ENCODE data around the gene TTLL8.

Gene TTLL8

DNA sequence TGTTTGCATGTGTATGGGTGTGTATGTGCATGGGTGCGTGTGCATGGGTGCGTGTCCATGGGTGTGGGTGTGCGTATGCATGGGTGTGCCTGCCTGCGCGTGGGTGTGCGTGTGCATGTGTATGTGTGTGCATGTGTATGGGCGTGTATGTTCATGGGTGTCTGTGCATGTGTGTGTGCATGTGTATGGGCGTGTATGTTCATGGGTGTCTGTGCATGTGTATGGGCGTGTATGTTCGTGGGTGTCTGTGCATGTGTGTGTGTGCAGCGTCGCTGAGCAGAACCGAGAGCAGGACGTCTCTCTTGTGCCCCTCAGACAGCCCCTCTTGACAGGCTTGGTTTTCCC lies 59.4 kb downstream of the TTLL8 start:
- Histone ChIP-seq H2BK120ac (ENCODE audit: low read depth, low read length) (no peak overlapping the region), H4K5ac (ENCODE audit: low read length) (no peak overlapping the region), H3K4me2 (ENCODE audit: low read length) (no peak overlapping the region), H3K18ac (ENCODE audit: low read length) (no peak overlapping the region), H3K79me2 (ENCODE audit: control insufficient read depth, insufficient read depth, low read length) (no peaks in the 10 kb centered on the region), H3K4me3 (ENCODE audit: low read length) (no peak overlapping the region), H4K8ac (ENCODE audit: low read depth, low read length) (no peak overlapping the region), H3K4ac (ENCODE audit: low read depth, low read length) (no peak overlapping the region), H3K56ac (ENCODE audit: low read length) (no peak overlapping the region), H2AK5ac (ENCODE audit: low read length) (no peak overlapping the region), H2BK15ac (replicated peaks; ENCODE audit: low read depth) (no peak overlapping the region), H3K4me1 (ENCODE audit: control insufficient read depth, low read depth, low read length) (no peaks in the 10 kb centered on the region), H3K79me1 (ENCODE audit: low read length) (no peaks in the 10 kb centered on the region), H3K27me3 (ENCODE audit: insufficient read depth, low read length, poor library complexity) (peaks cover 2% of the 10 kb centered on the region), H3K9ac (ENCODE audit: low read length) (no peak overlapping the region), H3K27ac (ENCODE audit: low read depth, low read length) (no peak overlapping the region), H3K23ac (ENCODE audit: low read length) (no peak overlapping the region), H3K36me3 (ENCODE audit: control insufficient read depth, insufficient read depth, low read length) (no peaks in the 10 kb centered on the region), H2BK5ac (ENCODE audit: low read length) (no peak overlapping the region)
- no CpG with 5 or more reads among the region's 14 CpGs for WGBS (ENCODE audit: extremely low coverage, insufficient coverage, low lambda C conversion rate)
- DNase-seq = no peak

DNA sequence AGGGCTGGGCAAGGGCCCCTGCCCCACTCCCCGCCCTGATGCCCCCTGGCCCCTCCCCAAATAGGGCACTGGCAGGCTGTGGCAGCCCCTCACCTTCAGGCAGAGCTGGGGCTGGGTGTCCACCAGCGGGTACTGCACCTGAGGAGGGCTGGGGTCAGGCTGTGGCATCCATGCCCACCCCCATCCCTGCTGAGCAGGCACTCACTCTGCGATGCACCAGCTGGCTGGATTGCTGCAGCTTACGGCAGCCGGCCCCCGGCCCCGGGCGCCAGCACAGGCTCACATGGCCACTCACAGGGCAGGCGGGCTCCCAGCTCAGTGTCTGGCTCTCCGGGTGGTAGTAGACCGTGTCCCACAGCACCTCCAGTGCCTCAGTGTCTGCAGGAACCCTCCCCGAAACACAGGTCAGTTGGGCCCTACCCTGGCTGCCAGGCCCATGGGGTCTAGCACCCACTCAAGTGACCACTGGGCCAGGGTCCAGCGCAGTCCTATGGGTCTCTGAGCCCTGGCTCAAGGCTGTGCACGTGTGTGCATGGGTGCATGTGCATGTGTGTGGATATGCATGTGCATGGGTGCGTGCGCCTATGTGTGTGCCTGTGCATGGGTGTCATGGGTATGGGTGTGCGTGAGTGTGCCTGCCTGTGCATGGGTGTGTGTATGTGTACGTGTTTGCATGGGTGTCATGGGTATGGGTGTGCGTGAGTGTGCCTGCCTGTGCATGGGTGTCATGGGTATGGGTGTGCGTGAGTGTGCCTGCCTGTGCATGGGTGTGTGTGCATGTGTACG lies 60.0 kb downstream of the TTLL8 start:
- Histone ChIP-seq H3K4me3 (ENCODE audit: low read length) (no peak overlapping the region), H2BK5ac (ENCODE audit: low read length) (no peak overlapping the region), H3K79me1 (ENCODE audit: low read length) (no peaks in the 10 kb centered on the region), H2BK15ac (replicated peaks; ENCODE audit: low read depth) (no peak overlapping the region), H3K27me3 (ENCODE audit: insufficient read depth, low read length, poor library complexity) (peaks cover 2% of the 10 kb centered on the region), H2BK120ac (ENCODE audit: low read depth, low read length) (no peak overlapping the region), H3K18ac (ENCODE audit: low read length) (no peak overlapping the region), H3K9ac (ENCODE audit: low read length) (no peak overlapping the region), H3K27ac (ENCODE audit: low read depth, low read length) (no peak overlapping the region), H3K23ac (ENCODE audit: low read length) (no peak overlapping the region), H4K5ac (ENCODE audit: low read length) (no peak overlapping the region), H3K79me2 (ENCODE audit: control insufficient read depth, insufficient read depth, low read length) (no peaks in the 10 kb centered on the region), H3K4ac (ENCODE audit: low read depth, low read length) (no peak overlapping the region), H3K4me1 (ENCODE audit: control insufficient read depth, low read depth, low read length) (no peaks in the 10 kb centered on the region), H2AK5ac (ENCODE audit: low read length) (no peak overlapping the region), H3K4me2 (ENCODE audit: low read length) (no peak overlapping the region), H3K36me3 (ENCODE audit: control insufficient read depth, insufficient read depth, low read length) (no peaks in the 10 kb centered on the region), H4K8ac (ENCODE audit: low read depth, low read length) (no peak overlapping the region), H3K56ac (ENCODE audit: low read length) (no peak overlapping the region)
- WGBS (ENCODE audit: extremely low coverage, insufficient coverage, low lambda C conversion rate) = no CpG with 5 or more reads among the region's 21 CpGs
- no peak for DNase-seq

DNA sequence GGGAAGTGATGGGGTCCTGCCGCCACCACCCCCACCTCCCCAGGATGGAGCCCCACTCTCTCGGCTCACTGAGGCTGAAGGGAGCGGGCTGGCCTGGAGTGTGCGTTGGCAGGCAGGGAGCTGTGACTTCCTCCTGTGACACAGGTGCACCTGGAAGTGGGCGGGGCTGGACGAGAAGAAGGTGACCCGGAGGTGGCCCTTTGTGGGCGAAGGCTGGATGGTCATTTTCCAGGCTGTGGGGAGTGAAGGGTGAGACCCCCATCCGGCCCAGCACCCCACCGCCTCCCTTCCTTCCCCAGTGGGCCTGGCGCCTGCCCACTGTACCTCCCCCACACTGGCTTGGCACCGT lies 60.9 kb downstream of the TTLL8 start:
- no peak overlapping the region for H3K4ac ChIP-seq (ENCODE audit: low read depth, low read length)
- no peak overlapping the region for H2BK5ac ChIP-seq (ENCODE audit: low read length)
- no peak overlapping the region for H3K23ac ChIP-seq (ENCODE audit: low read length)
- H3K79me2 ChIP-seq (ENCODE audit: control insufficient read depth, insufficient read depth, low read length) = no peaks in the 10 kb centered on the region
- H3K4me1 ChIP-seq (ENCODE audit: control insufficient read depth, low read depth, low read length) = no peaks in the 10 kb centered on the region
- no peak overlapping the region for H3K4me3 ChIP-seq (ENCODE audit: low read length)
- H3K36me3 ChIP-seq (ENCODE audit: control insufficient read depth, insufficient read depth, low read length) = no peaks in the 10 kb centered on the region
- no peaks in the 10 kb centered on the region for H3K79me1 ChIP-seq (ENCODE audit: low read length)
- peaks cover 2% of the 10 kb centered on the region for H3K27me3 ChIP-seq (ENCODE audit: insufficient read depth, low read length, poor library complexity)
- WGBS (ENCODE audit: extremely low coverage, insufficient coverage, low lambda C conversion rate) = no CpG with 5 or more reads among the region's 12 CpGs
- no peak overlapping the region for H3K27ac ChIP-seq (ENCODE audit: low read depth, low read length)
- H4K5ac ChIP-seq (ENCODE audit: low read length) = no peak overlapping the region
- DNase-seq = no peak
- no peak overlapping the region for H3K18ac ChIP-seq (ENCODE audit: low read length)
- no peak overlapping the region for H2BK120ac ChIP-seq (ENCODE audit: low read depth, low read length)
- H2BK15ac ChIP-seq (replicated peaks; ENCODE audit: low read depth) = no peak overlapping the region
- H4K8ac ChIP-seq (ENCODE audit: low read depth, low read length) = no peak overlapping the region
- no peak overlapping the region for H3K56ac ChIP-seq (ENCODE audit: low read length)
- H3K4me2 ChIP-seq (ENCODE audit: low read length) = no peak overlapping the region
- no peak overlapping the region for H2AK5ac ChIP-seq (ENCODE audit: low read length)
- no peak overlapping the region for H3K9ac ChIP-seq (ENCODE audit: low read length)

DNA sequence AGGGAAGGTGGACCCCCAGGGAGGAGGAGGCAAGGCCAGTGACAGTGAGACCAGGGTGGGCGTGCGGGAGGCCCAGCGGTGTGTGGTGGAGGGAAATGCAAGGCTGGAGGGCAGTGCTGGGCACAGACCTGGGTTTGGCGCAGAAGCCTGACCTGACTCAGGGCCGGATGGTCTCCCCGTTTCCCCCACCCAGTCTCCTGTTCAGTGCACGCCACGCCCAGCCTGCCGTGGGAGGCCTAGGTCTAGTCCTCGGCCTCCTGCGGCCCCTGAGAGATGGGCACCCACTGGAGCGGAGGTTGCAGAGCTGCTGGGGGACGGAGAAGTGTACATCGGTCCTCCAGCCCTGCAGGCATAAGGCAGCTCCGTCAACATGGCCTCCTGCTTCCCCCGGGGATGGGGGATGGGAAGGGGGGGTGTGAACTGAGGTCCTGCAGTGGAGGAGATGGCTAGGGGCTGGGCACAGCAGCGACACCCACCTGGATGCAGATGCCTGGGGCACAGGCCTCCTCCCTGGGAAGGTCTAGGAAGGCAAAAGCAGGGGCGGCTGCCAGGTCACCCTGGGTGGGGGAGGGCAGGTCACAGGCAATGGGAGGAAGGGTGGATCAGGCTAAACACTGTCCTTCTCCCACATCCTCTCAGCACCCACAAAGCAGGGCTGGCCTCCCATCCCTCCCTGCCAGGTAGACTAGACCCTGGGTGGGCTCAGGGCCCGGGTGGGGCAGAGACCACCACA lies 61.4 kb downstream of the TTLL8 start:
- Histone ChIP-seq H2BK15ac (replicated peaks; ENCODE audit: low read depth) (no peak overlapping the region), H3K4ac (ENCODE audit: low read depth, low read length) (no peak overlapping the region)

DNA sequence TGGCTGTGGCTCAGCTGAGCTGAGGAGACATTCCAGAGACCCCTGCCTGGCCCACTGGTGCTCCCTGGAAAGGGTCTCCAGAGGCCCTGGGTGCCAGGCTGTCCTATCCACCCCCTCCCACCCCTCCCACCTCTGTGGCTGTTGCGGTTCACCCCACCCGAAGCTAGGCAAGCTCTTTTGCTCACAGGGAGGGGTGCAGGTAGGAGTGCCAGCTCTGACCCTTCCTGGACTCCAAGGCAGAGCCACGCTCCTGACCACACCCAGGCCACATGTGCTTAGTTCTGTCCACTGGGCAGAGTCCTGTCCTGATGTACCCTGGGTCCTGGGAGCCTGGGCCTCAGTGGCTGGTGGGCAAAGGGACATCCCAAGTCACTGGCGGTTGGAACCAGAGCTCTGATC lies 62.0 kb downstream of the TTLL8 start:
- Histone ChIP-seq H2AK5ac (ENCODE audit: low read length) (no peak overlapping the region), H3K4me2 (ENCODE audit: low read length) (no peak overlapping the region), H3K4me1 (ENCODE audit: control insufficient read depth, low read depth, low read length) (no peaks in the 10 kb centered on the region), H3K79me2 (ENCODE audit: control insufficient read depth, insufficient read depth, low read length) (no peaks in the 10 kb centered on the region), H3K27me3 (ENCODE audit: insufficient read depth, low read length, poor library complexity) (peaks cover 2% of the 10 kb centered on the region), H2BK5ac (ENCODE audit: low read length) (no peak overlapping the region), H3K27ac (ENCODE audit: low read depth, low read length) (no peak overlapping the region), H2BK15ac (replicated peaks; ENCODE audit: low read depth) (no peak overlapping the region), H3K79me1 (ENCODE audit: low read length) (no peaks in the 10 kb centered on the region), H4K5ac (ENCODE audit: low read length) (no peak overlapping the region), H3K18ac (ENCODE audit: low read length) (no peak overlapping the region), H2BK120ac (ENCODE audit: low read depth, low read length) (no peak overlapping the region), H3K56ac (ENCODE audit: low read length) (no peak overlapping the region), H3K9ac (ENCODE audit: low read length) (no peak overlapping the region), H3K4me3 (ENCODE audit: low read length) (no peak overlapping the region), H4K8ac (ENCODE audit: low read depth, low read length) (no peak overlapping the region), H3K23ac (ENCODE audit: low read length) (peak overlapping the region; percentile 24), H3K36me3 (ENCODE audit: control insufficient read depth, insufficient read depth, low read length) (no peaks in the 10 kb centered on the region), H3K4ac (ENCODE audit: low read depth, low read length) (no peak overlapping the region)
- DNase-seq = no peak
- no CpG with 5 or more reads among the region's 4 CpGs for WGBS (ENCODE audit: extremely low coverage, insufficient coverage, low lambda C conversion rate)

More for the DNA sequence above, 61.4 kb downstream of the TTLL8 start:
- no peak overlapping the region for H3K18ac ChIP-seq (ENCODE audit: low read length)
- H3K9ac ChIP-seq (ENCODE audit: low read length) = no peak overlapping the region
- no peaks in the 10 kb centered on the region for H3K36me3 ChIP-seq (ENCODE audit: control insufficient read depth, insufficient read depth, low read length)
- no peak overlapping the region for H3K4me2 ChIP-seq (ENCODE audit: low read length)
- no peak overlapping the region for H3K56ac ChIP-seq (ENCODE audit: low read length)
- H3K27ac ChIP-seq (ENCODE audit: low read depth, low read length) = no peak overlapping the region
- no peak for DNase-seq
- H3K27me3 ChIP-seq (ENCODE audit: insufficient read depth, low read length, poor library complexity) = peaks cover 2% of the 10 kb centered on the region
- H3K23ac ChIP-seq (ENCODE audit: low read length) = peak overlapping the region; percentile 24
- H3K4me3 ChIP-seq (ENCODE audit: low read length) = no peak overlapping the region
- H2BK120ac ChIP-seq (ENCODE audit: low read depth, low read length) = no peak overlapping the region
- no peak overlapping the region for H4K8ac ChIP-seq (ENCODE audit: low read depth, low read length)
- no peaks in the 10 kb centered on the region for H3K79me2 ChIP-seq (ENCODE audit: control insufficient read depth, insufficient read depth, low read length)
- no peaks in the 10 kb centered on the region for H3K79me1 ChIP-seq (ENCODE audit: low read length)
- no peaks in the 10 kb centered on the region for H3K4me1 ChIP-seq (ENCODE audit: control insufficient read depth, low read depth, low read length)
- H2AK5ac ChIP-seq (ENCODE audit: low read length) = no peak overlapping the region
- WGBS (ENCODE audit: extremely low coverage, insufficient coverage, low lambda C conversion rate) = no CpG with 5 or more reads among the region's 19 CpGs
- H4K5ac ChIP-seq (ENCODE audit: low read length) = no peak overlapping the region
- no peak overlapping the region for H2BK5ac ChIP-seq (ENCODE audit: low read length)
